ENCODE measurements around the gene MMP12.

Gene MMP12

GRCh38 chr11:102849311-102849710, 25.5 kb downstream of the MMP12 start:
- DNase-seq = no peak

- DNase-seq = no peak
Measured at GRCh38 chr11:102846292-102846691, 28.5 kb downstream of the MMP12 start.

- no peak for DNase-seq
Measured at GRCh38 chr11:102843489-102843888, 31.3 kb downstream of the MMP12 start, which contains the start of gene MMP3. TSS of gene MMP3 (minus strand) at chr11:102843609. CDS start at chr11:102843546, 63 bp downstream.

GRCh38 chr11:102842930-102843329, 31.9 kb downstream of the MMP12 start:
- no peak for DNase-seq

- DNase-seq = no peak
Measured at GRCh38 chr11:102840018-102840417, 34.8 kb downstream of the MMP12 start.

- DNase-seq = no peak
Measured at GRCh38 chr11:102837646-102838045, 37.1 kb downstream of the MMP12 start.

- DNase-seq = no peak
Measured at GRCh38 chr11:102837156-102837555, 37.6 kb downstream of the MMP12 start.

GRCh38 chr11:102836290-102836875, 38.4 kb downstream of the MMP12 start:
- DNase-seq = no peak

GRCh38 chr11:102833731-102834130, 41.1 kb downstream of the MMP12 start:
- DNase-seq = no peak

- no peak for DNase-seq
Measured at GRCh38 chr11:102832612-102833011, 42.2 kb downstream of the MMP12 start.

GRCh38 chr11:102831489-102832440, 43.0 kb downstream of the MMP12 start:
- no peak for DNase-seq

GRCh38 chr11:102831128-102831488, 43.7 kb downstream of the MMP12 start:
- no peak for DNase-seq

- no peak for DNase-seq
Measured at GRCh38 chr11:102830001-102830727, 44.6 kb downstream of the MMP12 start.

GRCh38 chr11:102829316-102830000, 45.3 kb downstream of the MMP12 start:
- DNase-seq = no peak

- no peak for DNase-seq
Measured at GRCh38 chr11:102824556-102824955, 50.2 kb downstream of the MMP12 start.

GRCh38 chr11:102819491-102819890, 55.3 kb downstream of the MMP12 start:
- no peak for DNase-seq

GRCh38 chr11:102813484-102813883, 61.3 kb downstream of the MMP12 start:
- no peak for DNase-seq
